GM21717 (cell line): ENCODE measurements around the gene MYOM1.

Experiments used
- ATAC-seq: cut with Tn5 transposase; IDR thresholded peaks from one replicate; pipeline ENCODE4 v1.9.1; 2021; ENCODE audit warnings: mild to moderate bottlenecking, moderate library complexity; ENCODE audit not compliant: unreplicated experiment

The MYOM1 gene

DNA sequence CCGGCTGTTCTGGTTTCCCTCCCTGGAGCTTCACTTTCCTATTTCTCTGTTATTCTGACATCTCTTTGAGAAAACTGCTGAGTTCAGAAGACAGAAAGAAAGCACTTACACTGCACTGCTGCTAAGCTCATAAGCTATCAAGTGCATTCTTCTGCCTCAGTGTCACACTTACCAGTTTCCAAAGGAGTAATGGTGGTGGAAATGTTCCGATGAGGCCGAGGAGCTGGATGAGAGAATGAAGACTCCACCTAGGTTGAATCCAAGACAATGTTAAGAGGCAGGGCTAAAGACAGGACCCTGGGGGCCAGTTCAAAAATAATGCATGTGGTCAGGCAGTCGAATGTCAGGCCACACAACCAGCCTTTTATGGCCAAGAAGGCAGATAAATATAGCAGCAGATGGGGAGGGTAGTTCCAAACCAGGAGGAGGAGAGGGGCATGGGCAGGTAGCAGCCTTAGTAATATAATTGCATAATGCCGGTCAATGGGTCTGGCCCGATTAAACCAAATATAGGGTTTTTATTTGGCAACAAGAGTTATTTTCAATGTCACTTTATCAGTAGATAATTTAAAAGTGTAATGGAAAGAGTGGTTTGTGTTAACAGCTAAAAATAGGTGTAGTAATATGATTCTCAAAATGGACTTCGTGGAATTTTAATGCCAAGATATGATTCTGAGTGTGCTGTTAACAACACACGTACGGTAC lies at the start of gene MYOM1:
TSS of gene MYOM1 (minus strand) at position 338 of the 705 bp plus-strand sequence. CDS start 4,745 bp downstream, outside the sequence.
- no peak for ATAC-seq

GRCh38 chr18:3269241-3269913 lies 49.6 kb upstream of the MYOM1 start:
- no peak for ATAC-seq

DNA sequence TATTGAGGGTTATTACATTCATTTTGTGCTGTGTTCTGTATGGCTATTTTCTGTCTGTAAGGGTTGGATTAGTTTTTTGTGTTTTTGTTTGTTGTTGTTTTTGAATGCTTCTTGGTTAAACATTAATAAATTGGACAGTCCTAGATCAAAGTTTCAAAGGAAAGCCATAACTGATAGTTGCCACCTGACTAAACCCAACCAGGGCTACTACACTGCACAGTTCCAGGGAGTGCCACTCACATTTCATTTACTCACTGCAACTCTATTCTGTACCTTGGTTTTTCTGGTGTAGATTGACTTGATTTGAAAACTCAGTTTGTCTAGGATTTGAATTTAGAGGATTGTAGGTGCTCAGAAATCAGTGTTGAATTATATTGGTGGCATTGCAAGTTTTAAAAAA lies 48.5 kb upstream of the MYOM1 start:
- ATAC-seq = no peak

- ATAC-seq = no peak
Observed at GRCh38 chr18:3266062-3266608, 46.4 kb upstream of the MYOM1 start.

- no peak for ATAC-seq
Observed at GRCh38 chr18:3265564-3266033, 45.8 kb upstream of the MYOM1 start.

- ATAC-seq = no peak
Observed at GRCh38 chr18:3264362-3264761, 44.6 kb upstream of the MYOM1 start.

DNA sequence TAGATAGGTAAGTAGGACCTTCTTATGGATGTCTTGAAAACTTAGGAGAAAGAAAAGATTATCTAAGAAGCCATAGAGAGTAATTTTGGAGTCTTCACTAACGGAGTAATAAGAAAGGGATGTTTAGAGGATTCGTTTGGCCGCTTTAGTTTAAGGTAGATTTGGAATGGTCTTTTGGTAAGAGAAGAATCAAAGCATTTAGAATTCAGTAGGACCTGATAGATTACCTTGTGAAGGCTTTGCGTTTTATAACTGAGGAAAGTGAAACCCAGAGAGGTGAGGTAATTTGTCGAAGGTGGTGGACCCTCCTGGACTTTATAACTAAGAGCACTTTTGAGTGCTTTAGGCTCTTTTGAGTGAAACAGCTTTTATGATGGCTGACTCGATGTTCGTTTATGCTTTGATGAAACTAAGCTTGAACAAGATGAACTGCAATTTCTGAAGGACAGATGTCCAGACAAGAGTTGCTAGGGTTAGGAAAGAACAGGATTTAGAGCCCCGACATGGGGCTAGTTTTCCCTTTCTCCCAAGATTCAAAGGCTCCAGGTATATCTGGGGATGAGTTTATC lies 43.4 kb upstream of the MYOM1 start:
- no peak for ATAC-seq

DNA sequence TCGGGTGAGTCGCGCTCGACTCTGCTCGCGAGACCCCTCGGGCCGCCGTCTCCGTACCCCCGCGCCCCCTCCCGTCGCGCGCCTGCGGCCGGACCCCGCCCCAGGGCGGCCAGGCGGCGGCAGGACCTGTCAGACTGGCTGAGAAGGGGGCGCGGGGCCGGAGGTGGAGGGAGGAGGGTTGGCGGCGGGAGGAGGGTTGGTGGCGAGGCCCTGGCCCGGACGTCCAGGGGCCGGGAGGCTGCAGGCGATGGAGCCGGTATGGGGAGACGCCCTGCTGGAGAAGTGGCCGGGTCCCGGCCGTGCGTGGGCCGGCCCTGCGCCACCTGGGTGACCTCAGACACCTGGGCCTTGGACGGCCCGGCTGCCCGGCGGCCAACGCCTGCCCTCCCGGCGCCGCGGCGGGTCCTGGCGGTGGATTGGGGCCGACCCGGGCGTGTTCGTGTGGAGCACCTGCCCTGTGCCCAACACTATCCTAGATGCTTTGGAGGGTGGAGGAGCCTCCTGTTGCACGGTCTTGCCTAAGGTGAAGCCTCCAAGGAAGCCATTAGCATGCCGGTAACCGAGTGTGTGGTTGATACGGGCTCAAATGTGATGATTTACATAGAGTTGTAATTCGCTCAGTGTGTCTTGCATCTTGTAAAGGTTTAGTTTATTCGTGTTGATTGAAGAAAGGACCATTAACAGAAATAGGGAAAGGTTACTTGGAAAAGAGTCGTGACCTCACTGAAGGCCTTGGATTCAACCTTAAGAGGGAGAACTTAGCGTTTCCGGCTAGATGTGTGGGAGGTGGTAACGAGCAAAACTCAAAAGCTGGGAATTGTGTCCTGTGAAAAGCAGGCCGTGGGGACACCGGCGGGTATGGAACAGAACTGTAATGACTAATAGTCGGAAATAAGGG lies 42.7 kb upstream of the MYOM1 start:
- peak; percentile 31 for ATAC-seq

DNA sequence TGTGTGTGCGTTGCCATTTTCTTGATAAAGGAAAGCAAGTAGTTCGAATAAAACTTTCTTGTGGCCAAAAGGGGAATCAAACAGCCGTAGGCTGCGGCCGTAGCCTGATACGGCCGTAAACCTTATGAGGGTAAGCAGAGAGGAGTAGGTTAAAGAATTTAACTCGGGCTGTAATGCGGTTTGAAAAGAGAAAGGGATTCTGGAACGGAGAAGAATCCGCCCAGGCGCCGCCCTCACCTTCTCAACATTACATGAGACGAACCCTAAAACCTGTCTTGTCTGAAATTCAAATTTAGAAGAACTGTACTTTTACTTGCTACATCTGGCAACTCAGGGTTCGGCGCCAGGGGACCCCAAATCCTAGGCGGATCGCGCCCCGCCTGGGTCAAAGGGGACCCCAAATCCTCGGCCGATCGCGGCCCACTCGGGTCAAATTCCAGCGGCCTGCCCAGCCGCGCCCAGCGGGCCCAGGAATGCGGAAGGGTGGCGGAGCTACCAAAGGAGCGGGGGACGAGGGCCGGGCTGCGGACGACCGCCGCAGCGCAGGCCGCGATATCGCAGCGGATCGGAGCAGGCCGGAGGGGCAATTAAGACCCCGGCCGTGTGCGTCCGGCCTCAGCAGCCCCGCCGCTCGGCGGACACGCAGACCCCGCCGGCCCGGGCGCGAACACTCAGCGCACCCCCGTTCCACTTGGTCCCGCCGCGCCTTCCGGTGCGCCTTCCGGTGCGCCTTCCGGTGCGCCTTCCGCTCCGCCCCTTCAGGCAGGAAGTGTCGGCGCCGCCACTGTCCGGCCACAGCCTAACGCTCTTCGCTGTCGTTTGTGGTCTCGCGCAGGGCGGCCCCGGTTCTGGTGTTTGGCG lies 41.8 kb upstream of the MYOM1 start, which contains the start of gene MYL12B:
TSS of gene MYL12B (plus strand) at position 761 of the 861 bp plus-strand sequence. CDS start 10,766 bp downstream, outside the sequence.
- ATAC-seq = peak; percentile 82

DNA sequence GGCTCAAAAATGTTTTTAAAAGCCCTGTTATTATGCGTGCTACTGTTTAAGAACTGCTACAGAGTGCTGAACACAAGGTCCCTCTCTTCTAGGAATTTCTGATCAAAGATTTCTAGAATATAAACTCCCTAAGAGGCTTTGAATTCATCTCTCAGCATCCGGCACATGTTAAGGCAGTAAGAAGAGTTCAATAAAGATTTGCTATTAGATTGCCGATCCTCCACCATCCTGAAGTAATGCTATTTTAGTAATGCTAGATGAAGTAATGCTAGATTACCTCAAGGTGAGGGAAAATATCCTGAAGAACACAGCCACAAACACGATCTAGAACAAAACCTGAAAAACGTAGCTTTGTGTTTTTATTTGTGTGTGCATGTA lies 41.2 kb upstream of the MYOM1 start:
- ATAC-seq = no peak

DNA sequence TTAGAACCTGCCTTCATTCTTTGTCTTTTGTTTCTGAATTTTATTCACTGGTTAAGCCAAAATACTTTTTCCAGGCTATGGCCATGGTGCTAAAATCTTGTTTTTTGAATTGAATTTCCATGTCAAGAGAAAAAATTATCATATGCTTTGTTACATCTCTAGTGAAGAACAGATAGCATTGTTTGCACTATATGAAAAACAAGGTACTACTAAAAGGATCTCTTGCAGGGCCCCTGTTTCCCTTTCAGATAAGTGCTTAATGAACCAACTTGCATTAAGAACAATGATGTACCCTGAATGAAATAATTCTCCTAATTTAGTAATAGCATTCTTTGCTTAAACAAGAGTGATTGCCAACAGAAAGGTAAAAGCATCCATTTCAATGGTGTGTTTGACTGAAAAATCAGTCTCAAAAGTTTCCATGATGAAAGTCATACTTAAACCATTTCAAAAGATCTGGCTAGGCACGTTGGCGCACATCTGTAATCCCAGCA lies 37.9 kb upstream of the MYOM1 start:
- ATAC-seq = no peak

DNA sequence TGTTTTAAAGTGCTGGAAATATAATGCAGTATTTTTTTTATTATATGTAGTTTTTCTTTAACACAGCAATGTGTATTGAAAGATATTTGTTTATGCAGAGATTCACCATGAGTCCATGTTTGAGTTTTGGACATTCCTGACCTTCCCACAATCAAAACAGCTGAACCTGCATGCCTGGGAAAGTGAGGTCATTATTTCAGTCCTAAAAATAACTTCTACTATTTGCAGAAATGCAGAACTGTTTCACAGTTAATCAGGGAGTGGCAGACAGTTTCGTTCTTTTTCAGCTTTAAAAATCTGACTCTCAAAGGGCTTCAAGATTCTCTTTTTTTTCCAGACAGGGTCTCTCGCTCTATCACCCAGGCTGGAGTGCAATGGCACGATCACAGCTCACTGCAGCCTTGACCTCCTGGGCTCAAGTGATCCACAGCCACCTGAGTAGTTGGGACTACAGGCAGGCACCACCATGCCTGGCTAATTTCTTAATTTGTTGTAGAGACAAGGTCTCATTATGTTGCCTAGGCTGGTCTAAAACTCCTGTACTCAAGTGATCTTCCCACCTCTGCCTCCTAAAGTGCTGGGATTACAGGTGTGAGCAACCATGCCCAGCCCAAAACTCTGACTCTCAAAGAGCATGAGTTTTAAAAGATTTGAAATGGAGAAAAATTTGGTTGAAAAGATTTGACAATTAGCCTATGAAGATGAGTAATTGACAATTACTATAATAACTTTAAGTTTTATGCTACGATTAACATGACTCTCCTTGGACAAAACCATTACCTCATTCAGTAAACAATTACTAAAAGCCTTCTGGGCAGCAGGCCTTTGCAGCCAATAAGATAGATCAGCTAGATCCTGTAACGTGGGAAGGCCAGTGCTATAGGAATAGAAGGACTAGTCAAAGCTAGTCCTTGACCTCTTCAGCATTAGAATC lies 37.2 kb upstream of the MYOM1 start:
- no peak for ATAC-seq

DNA sequence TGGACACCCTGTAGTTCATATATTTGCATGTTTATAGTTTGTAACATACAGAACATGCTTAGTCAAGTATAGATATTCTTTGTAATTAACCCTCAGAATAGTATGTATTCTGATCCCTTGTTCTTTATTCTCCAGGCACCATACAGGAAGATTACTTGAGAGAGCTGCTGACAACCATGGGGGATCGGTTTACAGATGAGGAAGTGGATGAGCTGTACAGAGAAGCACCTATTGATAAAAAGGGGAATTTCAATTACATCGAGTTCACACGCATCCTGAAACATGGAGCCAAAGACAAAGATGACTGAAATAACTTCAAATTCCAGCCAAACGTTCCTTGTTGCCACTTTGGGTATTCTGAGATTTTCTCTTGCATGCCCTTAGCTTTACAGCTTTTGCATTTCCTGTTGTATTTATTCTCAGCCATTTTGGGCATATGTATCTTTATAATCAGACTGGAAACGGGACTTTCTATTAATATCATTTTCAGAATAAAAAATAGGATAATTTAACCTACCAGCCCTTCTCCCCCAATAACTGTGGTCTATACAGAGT lies 35.9 kb upstream of the MYOM1 start:
- no peak for ATAC-seq

DNA sequence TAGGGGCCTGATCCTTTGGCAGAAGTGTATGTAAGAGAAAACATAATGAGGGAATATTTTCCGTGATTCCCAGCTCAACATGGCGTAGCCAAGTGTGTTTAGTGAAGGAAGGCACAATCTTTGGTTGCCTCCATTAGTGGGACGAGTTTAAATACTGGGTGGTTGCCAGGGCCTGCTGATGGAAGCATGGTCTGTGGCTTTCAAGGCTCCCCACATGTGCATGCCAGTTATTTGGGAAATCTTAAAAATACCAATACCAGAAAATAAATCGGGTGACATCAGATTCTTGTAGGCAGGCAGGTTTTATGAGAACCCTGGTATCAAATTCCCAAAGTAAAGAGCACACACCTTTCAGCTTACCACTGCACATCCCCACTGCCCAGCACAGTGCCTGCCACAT lies 35.0 kb upstream of the MYOM1 start:
- no peak for ATAC-seq

- no peak for ATAC-seq
Observed at GRCh38 chr18:3252843-3253242, 33.1 kb upstream of the MYOM1 start.

- no peak for ATAC-seq
Observed at GRCh38 chr18:3251963-3252277, 32.2 kb upstream of the MYOM1 start.

GRCh38 chr18:3251249-3251962 lies 31.6 kb upstream of the MYOM1 start:
- ATAC-seq = no peak
